HEK293 (cell line): ENCODE data around the gene ZNF608.
A peak's percentile ranks its signal among the peaks of the same experiment; 100 is the strongest.

ENCODE experiments used
- BCL11B ChIP-seq: fragments of 450-650 bp; formaldehyde crosslinking; IDR thresholded peaks from 2 replicates; pipeline ENCODE4 v1.5.1; 2016; ENCODE audit warnings: low read depth, missing biosample characterization, missing genetic modification characterization
- GLIS1 ChIP-seq: fragments of 450-650 bp; formaldehyde crosslinking; IDR thresholded peaks from 2 replicates; pipeline ENCODE4 v1.5.1; 2016; ENCODE audit warnings: missing biosample characterization, missing genetic modification characterization
- HIC1 ChIP-seq: fragments of 450-650 bp; formaldehyde crosslinking; IDR thresholded peaks from 2 replicates; pipeline ENCODE4 v1.5.1; 2016; ENCODE audit warnings: missing biosample characterization, missing genetic modification characterization
- MZF1 ChIP-seq: fragments of 450-650 bp; formaldehyde crosslinking; IDR thresholded peaks from 2 replicates; pipeline ENCODE4 v1.5.1; 2017; ENCODE audit warnings: missing biosample characterization, missing genetic modification characterization, borderline replicate concordance
- REST ChIP-seq: fragments of 450-650 bp; formaldehyde crosslinking; IDR thresholded peaks from 2 replicates; pipeline ENCODE4 v1.5.1; 2016; ENCODE audit warnings: missing biosample characterization, missing genetic modification characterization
- SALL2 ChIP-seq: fragments of 450-650 bp; formaldehyde crosslinking; IDR thresholded peaks from 2 replicates; pipeline ENCODE4 v1.5.0; 2017; ENCODE audit warnings: missing biosample characterization, mild to moderate bottlenecking, missing genetic modification characterization, borderline replicate concordance
- SP7 ChIP-seq: fragments of 450-650 bp; formaldehyde crosslinking; IDR thresholded peaks from 2 replicates; pipeline ENCODE4 v1.5.1; 2016; ENCODE audit warnings: missing biosample characterization, missing genetic modification characterization
- TSHZ1 ChIP-seq: fragments of 450-650 bp; formaldehyde crosslinking; IDR thresholded peaks from 2 replicates; pipeline ENCODE4 v1.5.1; 2016; ENCODE audit warnings: missing biosample characterization, missing genetic modification characterization, borderline replicate concordance
- ZBTB10 ChIP-seq: fragments of 450-650 bp; formaldehyde crosslinking; IDR thresholded peaks from 2 replicates; pipeline ENCODE4 v1.5.1; 2016; ENCODE audit warnings: missing biosample characterization, missing genetic modification characterization
- ZBTB7A ChIP-seq: fragments of 450-650 bp; formaldehyde crosslinking; IDR thresholded peaks from 2 replicates; pipeline ENCODE4 v1.5.1; 2016; ENCODE audit warnings: low read depth, missing biosample characterization, missing genetic modification characterization
- ZEB2 ChIP-seq: fragments of 450-650 bp; formaldehyde crosslinking; IDR thresholded peaks from 2 replicates; pipeline ENCODE4 v1.5.1; 2016; ENCODE audit warnings: missing biosample characterization, missing genetic modification characterization
- ZNF10 ChIP-seq: fragments of 450-650 bp; formaldehyde crosslinking; IDR thresholded peaks from 2 replicates; pipeline ENCODE4 v1.5.1; 2017; ENCODE audit warnings: missing biosample characterization, missing genetic modification characterization
- ZNF174 ChIP-seq: fragments of 450-650 bp; formaldehyde crosslinking; IDR thresholded peaks from 2 replicates; pipeline ENCODE4 v1.5.0; 2017; ENCODE audit warnings: missing biosample characterization, mild to moderate bottlenecking, missing genetic modification characterization
- ZNF239 ChIP-seq: fragments of 450-650 bp; formaldehyde crosslinking; IDR thresholded peaks from 2 replicates; pipeline ENCODE4 v1.5.1; 2016; ENCODE audit warnings: missing biosample characterization, missing genetic modification characterization
- ZNF24 ChIP-seq: fragments of 450-650 bp; formaldehyde crosslinking; IDR thresholded peaks from 2 replicates; pipeline ENCODE4 v1.5.1; 2016; ENCODE audit warnings: missing biosample characterization, missing genetic modification characterization
- ZNF280C ChIP-seq: fragments of 450-650 bp; formaldehyde crosslinking; IDR thresholded peaks from 2 replicates; pipeline ENCODE4 v1.5.1; 2016; ENCODE audit warnings: missing biosample characterization, missing genetic modification characterization
- ZNF335 ChIP-seq: fragments of 450-650 bp; formaldehyde crosslinking; conservative IDR thresholded peaks from 2 replicates; pipeline ENCODE4 v1.5.1; 2016; ENCODE audit warnings: missing biosample characterization, missing genetic modification characterization
- ZNF423 ChIP-seq: fragments of 450-650 bp; formaldehyde crosslinking; IDR thresholded peaks from 2 replicates; pipeline ENCODE4 v1.5.1; 2016; ENCODE audit warnings: missing biosample characterization, missing genetic modification characterization
- ZNF488 ChIP-seq: fragments of 450-650 bp; formaldehyde crosslinking; IDR thresholded peaks from 2 replicates; pipeline ENCODE4 v1.5.1; 2016; ENCODE audit warnings: missing biosample characterization, missing genetic modification characterization
- ZNF571 ChIP-seq: fragments of 450-650 bp; formaldehyde crosslinking; IDR thresholded peaks from 2 replicates; pipeline ENCODE4 v1.5.0; 2017; ENCODE audit warnings: missing biosample characterization, missing genetic modification characterization
- ZNF596 ChIP-seq: fragments of 450-650 bp; IDR thresholded peaks from 2 replicates; pipeline ENCODE4 v1.5.0; 2018; ENCODE audit warnings: missing biosample characterization, mild to moderate bottlenecking, missing genetic modification characterization, moderate library complexity
- ZNF768 ChIP-seq: fragments of 450-650 bp; formaldehyde crosslinking; IDR thresholded peaks from 2 replicates; pipeline ENCODE4 v1.5.1; 2018; ENCODE audit warnings: missing biosample characterization, mild to moderate bottlenecking, missing genetic modification characterization
- ZNF843 ChIP-seq: fragments of 450-650 bp; formaldehyde crosslinking; IDR thresholded peaks from 2 replicates; pipeline ENCODE4 v1.5.1; 2016; ENCODE audit warnings: missing biosample characterization, missing genetic modification characterization
- ZSCAN16 ChIP-seq: fragments of 450-650 bp; formaldehyde crosslinking; IDR thresholded peaks from 2 replicates; pipeline ENCODE4 v1.5.1; 2016; ENCODE audit warnings: missing biosample characterization, missing genetic modification characterization
- ZSCAN23 ChIP-seq: fragments of 450-650 bp; formaldehyde crosslinking; IDR thresholded peaks from 2 replicates; pipeline ENCODE4 v1.5.1; 2016; ENCODE audit warnings: missing biosample characterization, missing genetic modification characterization

The ZNF608 gene

GRCh38 chr5:124740991-124741583 is 5.4 kb downstream of the ZNF608 start (continued):
- TF ChIP-seq ZBTB10 (tag by site-specific recombination) (peak; percentile 31; the same call in 1 of the 2 replicates), ZEB2 (tag by site-specific recombination) (peak; percentile 100), REST (tag by site-specific recombination) (no peak), SALL2 (no peak), ZNF768 (no peak), HIC1 (tag by site-specific recombination) (peak; percentile 98), TSHZ1 (peak; percentile 100), ZSCAN23 (tag by site-specific recombination) (peak; percentile 99), ZNF24 (peak; percentile 100), ZNF239 (tag by site-specific recombination) (peak; percentile 74; the same call in 1 of the 2 replicates), ZNF843 (tag by site-specific recombination) (peak; percentile 100), ZNF423 (tag by site-specific recombination) (no peak; the same call in 1 of the 2 replicates), ZNF488 (tag by site-specific recombination) (peak; percentile 100), MZF1 (tag by site-specific recombination) (peak; percentile 85), BCL11B (tag by site-specific recombination) (peak; percentile 99), SP7 (peak; percentile 99), ZBTB7A (tag by site-specific recombination) (peak; percentile 91), ZNF280C (tag by site-specific recombination) (no peak), ZNF335 (tag by site-specific recombination) (no peak; the same call in 1 of the 2 replicates), ZNF174 (tag by site-specific recombination) (no peak), ZSCAN16 (tag by site-specific recombination) (peak; percentile 91), ZNF10 (peak; percentile 91), ZNF571 (tag by site-specific recombination) (no peak), GLIS1 (peak; percentile 79), ZNF596 (tag by site-specific recombination) (peak; percentile 78)
